ENCODE results near the gene TXNDC12.

DNA sequence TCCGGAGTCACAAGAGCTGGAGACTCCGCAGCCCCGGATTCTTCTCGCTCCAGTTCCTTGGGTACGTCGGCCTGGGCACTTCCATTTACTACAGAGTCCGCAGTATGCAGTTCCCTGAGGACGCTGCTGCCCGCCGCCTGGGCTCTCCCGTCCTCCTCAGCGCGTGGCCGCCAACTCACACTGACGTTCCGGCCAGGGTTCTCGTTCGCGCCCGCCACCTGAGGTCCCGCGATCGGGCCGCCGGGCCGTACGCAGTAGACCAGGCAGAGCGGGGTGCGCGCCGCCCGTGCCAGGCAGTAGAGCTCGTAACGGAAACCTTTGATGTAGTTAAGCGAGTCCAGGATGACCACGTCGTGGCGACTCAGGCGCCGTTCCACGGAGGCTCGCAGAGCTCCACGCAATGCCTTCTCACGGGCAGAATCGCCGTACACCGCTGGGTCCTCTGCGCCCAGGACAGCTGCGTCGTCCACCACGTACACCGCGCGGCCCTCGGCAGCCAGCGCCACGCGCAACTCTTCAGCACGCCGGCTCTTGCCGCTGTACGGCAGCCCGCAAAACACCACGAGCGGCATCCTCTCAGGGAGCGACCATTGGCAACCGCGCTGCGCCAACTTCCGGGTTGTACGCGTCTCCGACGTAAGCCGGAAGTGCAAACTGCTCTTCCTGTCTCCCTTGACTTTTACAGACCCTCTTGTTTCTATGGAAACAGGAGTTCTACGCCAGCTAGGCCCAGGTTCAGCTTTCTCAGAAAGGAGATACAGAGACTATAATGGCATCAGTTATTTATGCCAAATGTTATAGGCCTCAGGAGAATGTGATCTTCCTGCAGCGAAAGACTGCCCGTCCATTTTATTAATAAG lies 21.6 kb downstream of the TXNDC12 start, which contains the start of gene KTI12:
- TF ChIP-seq POLR2A (IDR thresholded peaks at IDR 0.05; ENCODE audit: low read length): peak; percentile 71
- TF ChIP-seq, protein P1, sequence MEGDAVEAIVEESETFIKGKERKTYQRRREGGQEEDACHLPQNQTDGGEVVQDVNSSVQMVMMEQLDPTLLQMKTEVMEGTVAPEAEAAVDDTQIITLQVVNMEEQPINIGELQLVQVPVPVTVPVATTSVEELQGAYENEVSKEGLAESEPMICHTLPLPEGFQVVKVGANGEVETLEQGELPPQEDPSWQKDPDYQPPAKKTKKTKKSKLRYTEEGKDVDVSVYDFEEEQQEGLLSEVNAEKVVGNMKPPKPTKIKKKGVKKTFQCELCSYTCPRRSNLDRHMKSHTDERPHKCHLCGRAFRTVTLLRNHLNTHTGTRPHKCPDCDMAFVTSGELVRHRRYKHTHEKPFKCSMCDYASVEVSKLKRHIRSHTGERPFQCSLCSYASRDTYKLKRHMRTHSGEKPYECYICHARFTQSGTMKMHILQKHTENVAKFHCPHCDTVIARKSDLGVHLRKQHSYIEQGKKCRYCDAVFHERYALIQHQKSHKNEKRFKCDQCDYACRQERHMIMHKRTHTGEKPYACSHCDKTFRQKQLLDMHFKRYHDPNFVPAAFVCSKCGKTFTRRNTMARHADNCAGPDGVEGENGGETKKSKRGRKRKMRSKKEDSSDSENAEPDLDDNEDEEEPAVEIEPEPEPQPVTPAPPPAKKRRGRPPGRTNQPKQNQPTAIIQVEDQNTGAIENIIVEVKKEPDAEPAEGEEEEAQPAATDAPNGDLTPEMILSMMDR (IDR thresholded peaks at IDR 0.05): no peak
- peak; percentile 62; the same call in 1 of the 2 replicates for TF ChIP-seq PHF8 (IDR thresholded peaks at IDR 0.05; ENCODE audit: borderline replicate concordance, low read depth)
- TF ChIP-seq, protein P2, sequence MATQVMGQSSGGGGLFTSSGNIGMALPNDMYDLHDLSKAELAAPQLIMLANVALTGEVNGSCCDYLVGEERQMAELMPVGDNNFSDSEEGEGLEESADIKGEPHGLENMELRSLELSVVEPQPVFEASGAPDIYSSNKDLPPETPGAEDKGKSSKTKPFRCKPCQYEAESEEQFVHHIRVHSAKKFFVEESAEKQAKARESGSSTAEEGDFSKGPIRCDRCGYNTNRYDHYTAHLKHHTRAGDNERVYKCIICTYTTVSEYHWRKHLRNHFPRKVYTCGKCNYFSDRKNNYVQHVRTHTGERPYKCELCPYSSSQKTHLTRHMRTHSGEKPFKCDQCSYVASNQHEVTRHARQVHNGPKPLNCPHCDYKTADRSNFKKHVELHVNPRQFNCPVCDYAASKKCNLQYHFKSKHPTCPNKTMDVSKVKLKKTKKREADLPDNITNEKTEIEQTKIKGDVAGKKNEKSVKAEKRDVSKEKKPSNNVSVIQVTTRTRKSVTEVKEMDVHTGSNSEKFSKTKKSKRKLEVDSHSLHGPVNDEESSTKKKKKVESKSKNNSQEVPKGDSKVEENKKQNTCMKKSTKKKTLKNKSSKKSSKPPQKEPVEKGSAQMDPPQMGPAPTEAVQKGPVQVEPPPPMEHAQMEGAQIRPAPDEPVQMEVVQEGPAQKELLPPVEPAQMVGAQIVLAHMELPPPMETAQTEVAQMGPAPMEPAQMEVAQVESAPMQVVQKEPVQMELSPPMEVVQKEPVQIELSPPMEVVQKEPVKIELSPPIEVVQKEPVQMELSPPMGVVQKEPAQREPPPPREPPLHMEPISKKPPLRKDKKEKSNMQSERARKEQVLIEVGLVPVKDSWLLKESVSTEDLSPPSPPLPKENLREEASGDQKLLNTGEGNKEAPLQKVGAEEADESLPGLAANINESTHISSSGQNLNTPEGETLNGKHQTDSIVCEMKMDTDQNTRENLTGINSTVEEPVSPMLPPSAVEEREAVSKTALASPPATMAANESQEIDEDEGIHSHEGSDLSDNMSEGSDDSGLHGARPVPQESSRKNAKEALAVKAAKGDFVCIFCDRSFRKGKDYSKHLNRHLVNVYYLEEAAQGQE (IDR thresholded peaks at IDR 0.05): peak; percentile 48
- TF ChIP-seq CBX2 (IDR thresholded peaks at IDR 0.05; ENCODE audit: borderline replicate concordance, low read depth): no peak
